ENCODE data around the gene RAPGEF3. TPM values are rescaled to one million over a fixed set of nuclear protein-coding genes. Genes with fewer than 3 reads are reported as not detected.
A peak's percentile ranks its signal among the peaks of the same experiment; 100 is the strongest.

Gene RAPGEF3
- total and polyA plus RNA-seq, 2 donors (not counting 1 experiment from before 2014, with no cell fraction given) = 1.8 to 5.2 TPM

DNA sequence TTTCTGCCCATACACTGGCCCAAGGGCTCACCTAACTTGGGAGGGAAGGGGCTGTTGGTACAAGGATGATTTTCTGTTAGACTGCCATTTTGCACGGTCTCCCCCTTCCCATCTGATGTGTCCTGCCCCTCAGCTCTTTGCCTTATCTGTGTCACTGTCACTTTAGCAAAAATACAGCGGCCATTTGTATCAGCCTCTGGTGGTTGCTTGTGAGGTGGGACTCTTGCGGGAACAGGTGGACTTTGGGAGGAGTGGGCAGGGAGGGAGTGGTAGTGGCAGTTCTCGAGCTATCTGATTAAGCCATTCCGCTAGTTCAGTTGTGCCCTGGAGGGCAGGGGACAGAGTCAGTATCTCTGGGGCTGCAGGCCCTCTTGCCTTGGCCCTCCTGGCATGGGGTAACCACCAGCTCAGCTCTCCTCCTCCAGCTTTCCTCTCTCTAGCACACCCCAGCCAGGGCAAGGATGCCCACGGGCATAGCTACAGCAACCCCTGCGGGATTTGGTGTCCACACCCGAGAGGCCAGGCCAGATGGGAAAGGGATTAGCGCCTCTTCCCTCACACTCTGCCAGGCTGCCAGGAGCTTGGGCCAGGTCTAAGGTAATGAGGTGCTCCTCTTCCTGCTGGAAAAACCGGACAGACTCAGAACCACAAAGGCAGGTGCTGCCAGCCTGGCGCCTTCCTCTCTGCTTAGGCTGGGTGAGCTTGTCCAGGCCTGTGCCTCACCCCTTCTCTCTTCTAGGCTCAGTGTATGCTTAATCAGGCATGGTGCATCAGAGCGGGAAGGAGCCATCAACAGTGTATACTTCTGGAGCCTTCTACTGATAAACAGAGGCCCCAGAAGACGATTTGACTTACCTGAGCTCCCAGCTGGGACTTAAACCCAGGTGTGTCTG is 23.0 kb upstream of the RAPGEF3 start:
- ChIA-PET CTCF (interaction anchor here (0.8 to 20.0 kb wide), 14 partner anchors 9 to 130 kb away, joined by 3 to 584 read pairs (median 6); partner anchors contain the start of genes ENDOU, RPAP3 and SLC48A1), POLR2A (interaction anchor here (0.9 to 1.4 kb wide), 3 partner anchors 26 to 57 kb away, joined by 3 to 4 read pairs (median 3); no protein-coding TSS in a partner anchor)
- WGBS (ENCODE audit: insufficient coverage) = 88% methylated on average over 9 of the region's 13 CpGs
- H3K27ac ChIP-seq (ENCODE audit: low read length in 2 of 2) = no peak overlapping the region
- peaks cover 14% of the 10 kb centered on the region for H3K4me1 Mint-ChIP-seq
- H3K4me1 ChIP-seq (ENCODE audit: control insufficient read depth in 2 of 2, insufficient read depth in 2 of 2, low read length in 2 of 2) = peaks cover 0 to 4% of the 10 kb centered on the region in 2 donors
- H3K4me3 ChIP-seq (ENCODE audit: control extremely low read depth in 1 of 5, extremely low read depth in 1 of 5, insufficient read depth in 1 of 5, low read depth in 2 of 5, low read length in 4 of 5) = no peak overlapping the region
- no peak overlapping the region for H3K4me3 Mint-ChIP-seq
- no peaks in the 10 kb centered on the region for H3K9me3 Mint-ChIP-seq (ENCODE audit: insufficient read depth)
- H4K20me1 ChIP-seq (ENCODE audit: control insufficient read depth, insufficient read depth, low read length, poor library complexity, severe bottlenecking) = peaks cover 28% of the 10 kb centered on the region
- H3K27me3 Mint-ChIP-seq = no peaks in the 10 kb centered on the region
- peak overlapping the region; percentile 56 for H3K27ac Mint-ChIP-seq
- no peak for TF ChIP-seq EZH2 (IDR thresholded peaks at IDR 0.05; ENCODE audit: borderline replicate concordance, insufficient read depth, low read depth, low read length, poor library complexity, severe bottlenecking)
- TF ChIP-seq, protein P1, sequence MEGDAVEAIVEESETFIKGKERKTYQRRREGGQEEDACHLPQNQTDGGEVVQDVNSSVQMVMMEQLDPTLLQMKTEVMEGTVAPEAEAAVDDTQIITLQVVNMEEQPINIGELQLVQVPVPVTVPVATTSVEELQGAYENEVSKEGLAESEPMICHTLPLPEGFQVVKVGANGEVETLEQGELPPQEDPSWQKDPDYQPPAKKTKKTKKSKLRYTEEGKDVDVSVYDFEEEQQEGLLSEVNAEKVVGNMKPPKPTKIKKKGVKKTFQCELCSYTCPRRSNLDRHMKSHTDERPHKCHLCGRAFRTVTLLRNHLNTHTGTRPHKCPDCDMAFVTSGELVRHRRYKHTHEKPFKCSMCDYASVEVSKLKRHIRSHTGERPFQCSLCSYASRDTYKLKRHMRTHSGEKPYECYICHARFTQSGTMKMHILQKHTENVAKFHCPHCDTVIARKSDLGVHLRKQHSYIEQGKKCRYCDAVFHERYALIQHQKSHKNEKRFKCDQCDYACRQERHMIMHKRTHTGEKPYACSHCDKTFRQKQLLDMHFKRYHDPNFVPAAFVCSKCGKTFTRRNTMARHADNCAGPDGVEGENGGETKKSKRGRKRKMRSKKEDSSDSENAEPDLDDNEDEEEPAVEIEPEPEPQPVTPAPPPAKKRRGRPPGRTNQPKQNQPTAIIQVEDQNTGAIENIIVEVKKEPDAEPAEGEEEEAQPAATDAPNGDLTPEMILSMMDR (IDR thresholded peaks at IDR 0.05) = no peak
- peaks cover 3% of the 10 kb centered on the region for H3K79me2 ChIP-seq (ENCODE audit: control insufficient read depth, insufficient read depth, low read length)
- intact Hi-C loops (cut with micrococcal nuclease) = no loop called here
- no peak overlapping the region for H3K4me2 ChIP-seq (replicated peaks; ENCODE audit: low read depth, low read length, poor library complexity, severe bottlenecking)
- no peak for ATAC-seq (ENCODE audit: low read depth)
- H3K36me3 ChIP-seq (replicated peaks in 1 of 2; ENCODE audit: control extremely low read depth in 1 of 2, control insufficient read depth in 1 of 2, extremely low read depth in 1 of 2, insufficient read depth in 2 of 2, low read length in 1 of 2) = peaks cover 0 to 37% of the 10 kb centered on the region in 2 experiments
- H2AFZ ChIP-seq (ENCODE audit: insufficient read depth, low read depth, low read length, poor library complexity, severe bottlenecking) = no peak overlapping the region
- DNase-seq = no peak
- H3K9me3 ChIP-seq (ENCODE audit: control extremely low read depth in 1 of 3, control insufficient read depth in 2 of 3, insufficient read depth in 1 of 3, low read length in 2 of 3) = no peaks in the 10 kb centered on the region
- no peak overlapping the region for H3K9ac ChIP-seq (ENCODE audit: low read length)
- H3K27me3 ChIP-seq (replicated peaks in 1 of 4; ENCODE audit: control extremely low read depth in 1 of 4, control insufficient read depth in 3 of 4, insufficient read depth in 4 of 4, low read length in 3 of 4) = no peaks in the 10 kb centered on the region
